CD4-positive, alpha-beta memory T cell (primary cell): ENCODE measurements around the gene MAGI1. TPM values are rescaled to one million over a fixed set of nuclear protein-coding genes. Genes with fewer than 3 reads are reported as not detected.
"Not testable (repeated sequence)": the region's sequence is repeated elsewhere in the genome, so short reads cannot be mapped to it uniquely, and the experiment has no call there.

Source experiments
- CTCF ChIA-PET: fragments of 350-600 bp; sonication (Branson Sonifier 250); formaldehyde crosslinking; loops from one replicate; lab custom pipeline; 2021; ENCODE audit warnings: inconsistent platforms; ENCODE audit not compliant: partially characterized antibody; lab: Charles Lee
- POLR2A ChIA-PET: fragments of 350-600 bp; sonication (Branson Sonifier 250); formaldehyde crosslinking; loops from one replicate; lab custom pipeline; 2021; ENCODE audit not compliant: partially characterized antibody; lab: Charles Lee
- DNase-seq, 5 donors: peaks; one replicate each; pipeline versions ENCODE4 v3.0.0 to v3.0.0-alpha.2; 2020 to 2022; ENCODE audit warnings: mixed read lengths in 1 of 5
- H3K27ac ChIP-seq: one replicate; pipeline ENCODE4 v1.7.0; 2013; ENCODE audit warnings: low read depth, low read length
- H3K27me3 ChIP-seq: 2 replicates; pipeline ENCODE4 v1.7.0; 2013; ENCODE audit warnings: mild to moderate bottlenecking, low read length, moderate library complexity; ENCODE audit not compliant: insufficient read depth
- H3K36me3 ChIP-seq: 2 replicates; pipeline ENCODE4 v1.7.0; 2013; ENCODE audit warnings: mild to moderate bottlenecking, low read length, moderate library complexity; ENCODE audit not compliant: insufficient read depth
- H3K4me1 ChIP-seq: 2 replicates; pipeline ENCODE4 v1.7.0; 2013; ENCODE audit warnings: mild to moderate bottlenecking, low read length, moderate library complexity; ENCODE audit not compliant: insufficient read depth
- H3K4me3 ChIP-seq, 2 donors: one replicate each; pipeline ENCODE4 v1.7.0; 2013; ENCODE audit warnings: low read length in 2 of 2, mild to moderate bottlenecking in 1 of 2
- H3K9me3 ChIP-seq, 2 donors: one replicate each; pipeline ENCODE4 v1.7.0; 2013; ENCODE audit warnings: low read length in 2 of 2, control low read depth in 1 of 2; ENCODE audit not compliant: control insufficient read depth in 1 of 2
- H3K27ac Mint-ChIP-seq, 7 donors: one replicate each; pipeline ENCODE4 v1.8.0; 2020 to 2021; ENCODE audit warnings: mixed read lengths in 7 of 7, mild to moderate bottlenecking in 6 of 7, inconsistent platforms in 3 of 7, moderate library complexity in 3 of 7
- H3K27me3 Mint-ChIP-seq, 2 donors: one replicate each; pipeline ENCODE4 v1.8.0; 2020 to 2021; ENCODE audit warnings: mixed read lengths in 2 of 2
- H3K36me3 Mint-ChIP-seq, 2 donors: one replicate each; pipeline ENCODE4 v1.8.0; 2020 to 2021; ENCODE audit warnings: mixed read lengths in 2 of 2, inconsistent platforms in 1 of 2, mild to moderate bottlenecking in 1 of 2
- H3K4me1 Mint-ChIP-seq, 4 donors: one replicate each; pipeline ENCODE4 v1.8.0; 2020 to 2021; ENCODE audit warnings: mixed read lengths in 4 of 4, mild to moderate bottlenecking in 1 of 4
- H3K4me3 Mint-ChIP-seq, 8 donors: one replicate each; pipeline ENCODE4 v1.8.0; 2020 to 2021; ENCODE audit warnings: mixed read lengths in 8 of 8, mild to moderate bottlenecking in 7 of 8, moderate library complexity in 6 of 8, inconsistent platforms in 3 of 8
- H3K9me3 Mint-ChIP-seq, 8 donors: one replicate each; pipeline ENCODE4 v1.8.0; 2020 to 2021; ENCODE audit warnings: mixed read lengths in 8 of 8, mild to moderate bottlenecking in 5 of 8, inconsistent platforms in 3 of 8, moderate library complexity in 1 of 8
- intact Hi-C: fragments of 100-400 bp; cut with micrococcal nuclease; formaldehyde crosslinking; loops from one replicate; pipeline ENCODE4 v1.15.1; 2023
- polyA plus RNA-seq, 2 donors: library from polyadenylated mRNA; unstranded; fragments of 300-500 nt; fragmentation: Illumina TruSeq; gene quantifications; one replicate each; pipeline ENCODE4 v1.2.3, GENCODE V29; 2021
- total RNA-seq, 2 experiments: library from RNA; stranded (reverse); gene quantifications; one replicate each; pipeline ENCODE4 v1.2.3, GENCODE V29; 2021

MAGI1 gene
- total and polyA plus RNA-seq, 4 experiments from 2014 or later: 0.20 TPM; not detected in 3

DNA sequence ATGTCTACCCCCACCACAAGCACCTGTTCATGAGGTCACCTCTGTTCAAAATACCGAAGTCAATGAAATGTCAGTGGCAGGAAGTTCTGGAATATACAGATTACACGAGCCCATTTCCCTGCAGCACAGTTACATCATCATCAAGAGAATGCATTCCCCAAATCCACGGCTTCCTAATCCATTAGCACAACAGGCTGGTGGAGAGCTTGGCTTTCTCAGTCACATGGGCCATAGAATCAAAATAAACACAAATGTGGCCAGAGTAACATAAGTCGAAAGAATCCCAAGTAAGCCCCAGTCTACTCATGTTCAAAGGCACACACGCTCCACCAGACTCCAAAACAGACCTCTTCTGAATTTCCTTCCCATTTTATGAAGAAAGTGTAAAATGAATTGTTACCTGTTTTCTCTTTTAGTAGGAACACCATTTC is 419.3 kb downstream of the MAGI1 start:
- intact Hi-C loops: no loop called here
- peaks cover 0 to 6% (median 0%) of the 10 kb centered on the region in 8 donors for H3K9me3 Mint-ChIP-seq
- H3K4me3 Mint-ChIP-seq: no peak overlapping the region
- DNase-seq: no peak
- Histone ChIP-seq H3K4me3 (no peak overlapping the region), H3K36me3 (no peaks in the 10 kb centered on the region), H3K4me1 (no peaks in the 10 kb centered on the region), H3K27ac (no peak overlapping the region), H3K9me3 (no peaks in the 10 kb centered on the region), H3K27me3 (no peaks in the 10 kb centered on the region)
- no peaks in the 10 kb centered on the region for H3K4me1 Mint-ChIP-seq
- H3K36me3 Mint-ChIP-seq: no peaks in the 10 kb centered on the region
- H3K27me3 Mint-ChIP-seq: no peaks in the 10 kb centered on the region
- POLR2A ChIA-PET: no interaction called here
- H3K27ac Mint-ChIP-seq: no peak overlapping the region
- CTCF ChIA-PET: no interaction called here

DNA sequence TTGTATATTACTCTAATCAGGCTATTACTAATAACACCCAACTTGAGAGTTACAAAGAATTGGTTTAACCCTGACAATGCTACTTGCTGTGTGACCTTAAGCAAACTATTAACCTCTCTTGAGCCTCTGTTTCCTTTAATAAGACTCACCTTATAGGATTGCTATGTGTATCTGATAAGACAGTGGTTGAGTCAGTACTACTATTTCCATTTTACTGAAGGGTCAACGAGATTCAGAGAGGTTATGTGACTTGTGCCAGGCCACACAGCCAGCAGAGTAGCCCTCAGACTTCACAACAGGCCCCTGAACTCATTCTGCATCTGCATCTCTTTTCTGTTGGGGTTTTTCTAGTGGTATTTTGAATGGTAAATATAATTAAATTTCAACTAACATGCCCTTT is 420.1 kb downstream of the MAGI1 start:
- Histone ChIP-seq H3K36me3 (no peaks in the 10 kb centered on the region), H3K9me3 (no peaks in the 10 kb centered on the region), H3K27ac (no peak overlapping the region), H3K27me3 (no peaks in the 10 kb centered on the region), H3K4me3 (no peak overlapping the region), H3K4me1 (no peaks in the 10 kb centered on the region)
- Mint-ChIP-seq H3K9me3 (peaks cover 0 to 6% (median 0%) of the 10 kb centered on the region in 8 donors), H3K4me1 (no peaks in the 10 kb centered on the region), H3K4me3 (no peak overlapping the region), H3K27me3 (no peaks in the 10 kb centered on the region), H3K36me3 (no peaks in the 10 kb centered on the region), H3K27ac (no peak overlapping the region)
- ChIA-PET CTCF (no interaction called here), POLR2A (no interaction called here)
- intact Hi-C loops: no loop called here
- DNase-seq: no peak

DNA sequence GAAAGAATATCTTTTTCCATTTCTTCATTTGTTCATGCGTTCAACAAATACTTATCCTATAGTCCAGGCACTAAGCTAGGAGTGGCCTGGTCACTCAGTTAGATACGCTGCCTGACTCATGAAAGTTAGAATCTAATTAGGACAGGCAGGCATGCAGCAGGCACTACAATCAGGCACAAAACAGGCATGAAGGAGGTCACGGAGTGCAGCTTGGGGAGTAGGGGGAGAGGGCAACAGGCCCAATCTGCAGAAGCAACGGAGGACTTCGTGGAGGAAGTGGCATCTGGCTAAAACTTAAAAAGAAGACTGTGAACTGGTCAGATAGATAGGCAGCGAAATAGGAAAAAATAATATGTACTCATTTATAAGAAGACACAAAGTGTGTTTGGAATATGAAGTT is 420.9 kb downstream of the MAGI1 start:
- intact Hi-C loops: no loop called here
- no peaks in the 10 kb centered on the region for H3K36me3 ChIP-seq
- ChIA-PET CTCF (no interaction called here), POLR2A (no interaction called here)
- no peak overlapping the region for H3K4me3 ChIP-seq
- Mint-ChIP-seq H3K27ac (no peak overlapping the region), H3K9me3 (peaks cover 0 to 6% (median 0%) of the 10 kb centered on the region in 8 donors), H3K36me3 (no peaks in the 10 kb centered on the region), H3K27me3 (no peaks in the 10 kb centered on the region), H3K4me1 (no peaks in the 10 kb centered on the region), H3K4me3 (no peak overlapping the region)
- no peaks in the 10 kb centered on the region for H3K27me3 ChIP-seq
- H3K27ac ChIP-seq: no peak overlapping the region
- H3K9me3 ChIP-seq: no peaks in the 10 kb centered on the region
- H3K4me1 ChIP-seq: no peaks in the 10 kb centered on the region
- DNase-seq: no peak

DNA sequence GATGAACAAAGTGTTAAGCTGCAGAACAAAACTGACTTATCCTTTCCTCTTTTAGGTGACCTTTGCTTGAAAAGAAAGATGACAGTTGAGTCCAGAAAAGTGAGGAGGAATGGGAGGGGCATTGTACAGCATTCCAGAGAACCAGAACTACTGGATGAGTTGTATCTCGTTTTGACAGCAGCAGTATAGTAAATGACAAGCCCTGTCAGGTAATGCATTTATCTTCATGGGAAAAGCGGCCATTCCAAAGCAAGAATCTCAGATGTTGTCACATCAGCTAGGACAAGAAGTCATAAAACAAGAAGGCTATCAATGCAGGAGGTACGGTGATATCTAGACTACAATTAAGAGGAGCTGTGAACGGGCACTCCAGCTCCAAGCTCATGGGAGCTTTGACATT is 421.5 kb downstream of the MAGI1 start:
- H3K36me3 ChIP-seq: no peaks in the 10 kb centered on the region
- H3K27me3 ChIP-seq: no peaks in the 10 kb centered on the region
- Mint-ChIP-seq H3K9me3 (peaks cover 0 to 6% (median 0%) of the 10 kb centered on the region in 8 donors), H3K36me3 (no peaks in the 10 kb centered on the region), H3K27me3 (no peaks in the 10 kb centered on the region), H3K4me3 (no peak overlapping the region), H3K4me1 (no peaks in the 10 kb centered on the region), H3K27ac (no peak overlapping the region)
- H3K4me1 ChIP-seq: no peaks in the 10 kb centered on the region
- CTCF ChIA-PET: no interaction called here
- H3K9me3 ChIP-seq: no peaks in the 10 kb centered on the region
- intact Hi-C loops: no loop called here
- DNase-seq: no peak
- no peak overlapping the region for H3K27ac ChIP-seq
- no peak overlapping the region for H3K4me3 ChIP-seq
- POLR2A ChIA-PET: no interaction called here

- no peak for DNase-seq
- Mint-ChIP-seq H3K4me1 (no peaks in the 10 kb centered on the region), H3K36me3 (no peaks in the 10 kb centered on the region), H3K27ac (no peak overlapping the region), H3K27me3 (no peaks in the 10 kb centered on the region), H3K4me3 (no peak overlapping the region), H3K9me3 (peaks cover 0 to 6% (median 0%) of the 10 kb centered on the region in 8 donors)
- Histone ChIP-seq H3K27me3 (no peaks in the 10 kb centered on the region), H3K36me3 (no peaks in the 10 kb centered on the region), H3K4me1 (no peaks in the 10 kb centered on the region), H3K9me3 (no peaks in the 10 kb centered on the region), H3K4me3 (no peak overlapping the region), H3K27ac (no peak overlapping the region)
- CTCF ChIA-PET: no interaction called here
- POLR2A ChIA-PET: no interaction called here
- intact Hi-C loops: no loop called here
Measured at GRCh38 chr3:65616563-65616962, 422.2 kb downstream of the MAGI1 start.

- H3K4me3 ChIP-seq: no peak overlapping the region
- Mint-ChIP-seq H3K36me3 (no peaks in the 10 kb centered on the region), H3K4me3 (no peak overlapping the region), H3K27me3 (no peaks in the 10 kb centered on the region), H3K4me1 (no peaks in the 10 kb centered on the region), H3K27ac (no peak overlapping the region), H3K9me3 (peaks cover 0 to 6% (median 0%) of the 10 kb centered on the region in 8 donors)
- no peaks in the 10 kb centered on the region for H3K9me3 ChIP-seq
- no peaks in the 10 kb centered on the region for H3K4me1 ChIP-seq
- no peak for DNase-seq
- CTCF ChIA-PET: no interaction called here
- no peaks in the 10 kb centered on the region for H3K27me3 ChIP-seq
- no peak overlapping the region for H3K27ac ChIP-seq
- POLR2A ChIA-PET: interaction anchor here (0.6 kb wide), 1 partner anchor 14 kb away, joined by 4 read pairs; no protein-coding TSS in a partner anchor
- intact Hi-C loops: no loop called here
- no peaks in the 10 kb centered on the region for H3K36me3 ChIP-seq
Measured at GRCh38 chr3:65615329-65615728, 423.4 kb downstream of the MAGI1 start.

DNA sequence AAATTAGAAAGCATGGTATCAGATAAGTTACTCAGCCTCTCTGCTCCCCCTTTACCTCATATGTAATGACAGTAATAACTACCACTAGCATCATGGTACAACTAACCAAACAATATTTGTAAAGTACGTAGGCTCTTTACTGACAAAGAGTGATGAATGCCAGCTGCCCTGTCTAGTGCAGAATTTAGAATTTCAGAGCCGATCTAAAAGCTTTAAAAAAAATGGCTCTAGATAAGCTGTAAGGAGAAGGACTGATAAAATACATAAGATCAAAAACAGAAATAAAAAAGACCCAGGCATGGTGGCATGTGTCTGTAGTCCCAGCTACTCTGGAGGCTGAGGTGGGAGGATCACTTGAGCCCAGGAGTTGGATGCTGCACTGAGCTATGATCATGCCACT is 424.1 kb downstream of the MAGI1 start:
- intact Hi-C loops: no loop called here
- no peak overlapping the region for H3K27ac Mint-ChIP-seq
- no peaks in the 10 kb centered on the region for H3K4me1 ChIP-seq
- H3K36me3 Mint-ChIP-seq: no peaks in the 10 kb centered on the region
- no peaks in the 10 kb centered on the region for H3K27me3 Mint-ChIP-seq
- H3K4me3 Mint-ChIP-seq: no peak overlapping the region
- no peaks in the 10 kb centered on the region for H3K4me1 Mint-ChIP-seq
- no peaks in the 10 kb centered on the region for H3K9me3 ChIP-seq
- POLR2A ChIA-PET: no interaction called here
- no peaks in the 10 kb centered on the region for H3K27me3 ChIP-seq
- H3K9me3 Mint-ChIP-seq: peaks cover 0 to 6% (median 0%) of the 10 kb centered on the region in 8 donors
- no peak overlapping the region for H3K27ac ChIP-seq
- no peaks in the 10 kb centered on the region for H3K36me3 ChIP-seq
- CTCF ChIA-PET: no interaction called here
- H3K4me3 ChIP-seq: no peak overlapping the region
- no peak for DNase-seq

DNA sequence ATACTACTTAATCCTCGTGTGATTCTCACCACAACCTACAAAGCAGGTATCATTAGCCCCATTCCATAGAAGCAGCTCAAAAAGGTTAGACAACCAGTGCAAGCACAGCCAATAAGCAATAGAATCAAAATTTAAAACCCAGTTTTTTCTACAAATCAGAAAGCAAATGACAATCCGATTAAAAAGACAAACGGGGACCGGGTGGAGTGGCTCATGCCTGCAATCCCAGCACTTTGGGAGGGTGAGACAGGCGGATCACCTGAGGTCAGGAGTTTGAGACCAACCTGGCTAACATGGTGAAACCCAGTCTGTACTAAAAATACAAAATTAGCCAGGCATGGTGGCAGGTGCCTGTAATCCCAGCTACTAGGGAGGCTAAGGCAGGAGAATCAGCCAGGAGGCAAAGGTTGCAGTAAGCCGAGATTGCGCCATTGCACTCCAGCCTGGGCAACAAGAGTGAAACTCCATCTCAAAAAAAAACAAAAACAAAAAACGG is 430.7 kb downstream of the MAGI1 start:
- POLR2A ChIA-PET, H3K4me1 Mint-ChIP-seq, H3K27me3 ChIP-seq, H3K36me3 Mint-ChIP-seq, intact Hi-C loops, H3K4me3 ChIP-seq, H3K36me3 ChIP-seq, H3K27ac ChIP-seq, H3K27ac Mint-ChIP-seq, H3K9me3 Mint-ChIP-seq, H3K9me3 ChIP-seq, DNase-seq, H3K4me1 ChIP-seq, H3K27me3 Mint-ChIP-seq, CTCF ChIA-PET, H3K4me3 Mint-ChIP-seq: not testable (repeated sequence)
